HepG2 (cell line): ENCODE measurements around the gene FAM171A2. TPM values are rescaled to one million over a fixed set of nuclear protein-coding genes. Genes with fewer than 3 reads are reported as not detected.

Experiments used
- AGO2 ChIP-seq: fragments of 200-400 bp; formaldehyde crosslinking; optimal IDR thresholded peaks from 2 replicates; pipeline ENCODE3; 2017; ENCODE audit warnings: mild to moderate bottlenecking, low read depth, low read length, moderate library complexity
- ARNT ChIP-seq: fragments of 450-650 bp; IDR thresholded peaks from 2 replicates; pipeline ENCODE4 v1.6.1; 2017
- ATRX ChIP-seq: sonication (generic); formaldehyde crosslinking; IDR thresholded peaks from 2 replicates; pipeline ENCODE4 v1.4.0; 2020; ENCODE audit warnings: missing genetic modification reagents, borderline replicate concordance
- FOSL1 ChIP-seq: sonication (generic); formaldehyde crosslinking; IDR thresholded peaks from 2 replicates; pipeline ENCODE4 v1.9.0; 2021; ENCODE audit warnings: missing genetic modification reagents, borderline replicate concordance
- HNRNPL ChIP-seq: fragments of 200-400 bp; formaldehyde crosslinking; IDR thresholded peaks from 2 replicates; pipeline ENCODE4 v1.6.1; 2017; ENCODE audit warnings: mild to moderate bottlenecking, low read depth, low read length
- JARID2 ChIP-seq: sonication (generic); formaldehyde crosslinking; IDR thresholded peaks from 2 replicates; pipeline ENCODE4 v1.8.1; 2023; ENCODE audit warnings: missing genetic modification reagents, inconsistent platforms; ENCODE audit not compliant: insufficient replicate concordance
- KLF6 ChIP-seq: IDR thresholded peaks from 2 replicates; pipeline ENCODE4 v1.8.0; 2016; ENCODE audit warnings: missing biosample characterization, missing genetic modification reagents
- PAF1 ChIP-seq: IDR thresholded peaks from 2 replicates; pipeline ENCODE4 v1.6.1; 2016; ENCODE audit warnings: missing genetic modification reagents, missing compliant biosample characterization
- RAD21 ChIP-seq: fragments of 450-650 bp; formaldehyde crosslinking; IDR thresholded peaks from 2 replicates; pipeline ENCODE4 v1.5.0; 2020; ENCODE audit warnings: mild to moderate bottlenecking
- SALL2 ChIP-seq: sonication (generic); formaldehyde crosslinking; IDR thresholded peaks from 2 replicates; pipeline ENCODE4 v1.8.1; 2023; ENCODE audit warnings: mild to moderate bottlenecking, missing genetic modification reagents, inconsistent platforms
- TEAD3 ChIP-seq: optimal IDR thresholded peaks from 2 replicates; pipeline ENCODE3; 2016; ENCODE audit warnings: borderline replicate concordance
- ZBTB37 ChIP-seq: sonication (generic); formaldehyde crosslinking; IDR thresholded peaks from 2 replicates; pipeline ENCODE4 v1.4.0; 2020; ENCODE audit warnings: mild to moderate bottlenecking, missing genetic modification reagents
- ZGPAT ChIP-seq: IDR thresholded peaks from 2 replicates; pipeline ENCODE4 v1.6.1; 2016; ENCODE audit warnings: mild to moderate bottlenecking
- ZNF276 ChIP-seq: sonication (generic); formaldehyde crosslinking; IDR thresholded peaks from 2 replicates; pipeline ENCODE4 v1.4.0; 2020; ENCODE audit warnings: mild to moderate bottlenecking, low read depth, missing genetic modification reagents
- ZNF281 ChIP-seq: sonication (generic); formaldehyde crosslinking; IDR thresholded peaks from 2 replicates; pipeline ENCODE4 v1.4.0; 2020; ENCODE audit warnings: missing genetic modification reagents, borderline replicate concordance
- ZNF343 ChIP-seq: sonication (generic); formaldehyde crosslinking; IDR thresholded peaks from 2 replicates; pipeline ENCODE4 v1.4.0; 2020; ENCODE audit warnings: mild to moderate bottlenecking, missing genetic modification reagents
- ZNF543 ChIP-seq: sonication (generic); formaldehyde crosslinking; IDR thresholded peaks from 2 replicates; pipeline ENCODE4 v1.4.0; 2020; ENCODE audit warnings: mild to moderate bottlenecking, missing genetic modification reagents
- ZNF614 ChIP-seq: IDR thresholded peaks from 2 replicates; pipeline ENCODE4 v1.6.1; 2018; ENCODE audit warnings: missing biosample characterization, missing genetic modification reagents, inconsistent platforms, borderline replicate concordance
- ZNF782 ChIP-seq: sonication (generic); formaldehyde crosslinking; IDR thresholded peaks from 2 replicates; pipeline ENCODE4 v1.4.0; 2020; ENCODE audit warnings: missing genetic modification reagents, mild to moderate bottlenecking, borderline replicate concordance
- polyA plus RNA-seq, 8 experiments: library from polyadenylated mRNA; depleted of rRNA in 3 of 8; stranded (reverse) in 7 of 8; unstranded in 1 of 8; fragments of >200 nt; fragmentation: Illumina TruSeq in 4 of 8; extraction: Trizol in 4 of 8; gene quantifications; 2 replicates each; pipeline versions ENCODE4 v1.2.1 to v1.2.3, GENCODE V29; 2011 to 2016; ENCODE audit warnings: low read depth in 4 of 8, missing spikeins in 1 of 8, mixed read lengths in 1 of 8; ENCODE audit not compliant: insufficient read depth in 1 of 8
- total RNA-seq, 5 experiments: library from RNA; depleted of rRNA; stranded (reverse); fragments of >200 nt; fragmentation: Illumina TruSeq; extraction: Trizol; gene quantifications; 2 replicates each; pipeline ENCODE4 v1.2.3, GENCODE V29; 2016; ENCODE audit warnings: low read depth in 1 of 5
- TF ChIP-seq, protein P1 (sequence below): sonication (generic); formaldehyde crosslinking; IDR thresholded peaks from 2 replicates; pipeline ENCODE4 v1.5.0; 2020; ENCODE audit warnings: missing genetic modification reagents, mild to moderate bottlenecking, borderline replicate concordance
- TF ChIP-seq, protein P2 (sequence below): sonication (generic); formaldehyde crosslinking; IDR thresholded peaks from 2 replicates; pipeline ENCODE4 v1.8.0; 2022; ENCODE audit warnings: mild to moderate bottlenecking, missing genetic modification reagents, moderate library complexity

Gene FAM171A2
- total and polyA plus RNA-seq, 2 of the 13 experiments (the other 11 are each of a cell fraction or from before 2014, with no cell fraction given): 1.8 to 3.6 TPM

- TF ChIP-seq ZNF543 (CRISPR knock-in tag): no peak
- no peak for TF ChIP-seq JARID2 (CRISPR knock-in tag)
- no peak for TF ChIP-seq ZNF281 (CRISPR knock-in tag)
- no peak for TF ChIP-seq ZNF343 (CRISPR knock-in tag)
- no peak for TF ChIP-seq ATRX (CRISPR knock-in tag)
- TF ChIP-seq, protein P1, sequence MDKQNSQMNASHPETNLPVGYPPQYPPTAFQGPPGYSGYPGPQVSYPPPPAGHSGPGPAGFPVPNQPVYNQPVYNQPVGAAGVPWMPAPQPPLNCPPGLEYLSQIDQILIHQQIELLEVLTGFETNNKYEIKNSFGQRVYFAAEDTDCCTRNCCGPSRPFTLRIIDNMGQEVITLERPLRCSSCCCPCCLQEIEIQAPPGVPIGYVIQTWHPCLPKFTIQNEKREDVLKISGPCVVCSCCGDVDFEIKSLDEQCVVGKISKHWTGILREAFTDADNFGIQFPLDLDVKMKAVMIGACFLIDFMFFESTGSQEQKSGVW (CRISPR knock-in tag): no peak
- TF ChIP-seq RAD21 (CRISPR knock-in tag): no peak
- no peak for TF ChIP-seq SALL2 (CRISPR knock-in tag)
- TF ChIP-seq ZNF614 (CRISPR knock-in tag): no peak
- TF ChIP-seq, protein P2, sequence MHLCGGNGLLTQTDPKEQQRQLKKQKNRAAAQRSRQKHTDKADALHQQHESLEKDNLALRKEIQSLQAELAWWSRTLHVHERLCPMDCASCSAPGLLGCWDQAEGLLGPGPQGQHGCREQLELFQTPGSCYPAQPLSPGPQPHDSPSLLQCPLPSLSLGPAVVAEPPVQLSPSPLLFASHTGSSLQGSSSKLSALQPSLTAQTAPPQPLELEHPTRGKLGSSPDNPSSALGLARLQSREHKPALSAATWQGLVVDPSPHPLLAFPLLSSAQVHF (CRISPR knock-in tag): no peak
- TF ChIP-seq PAF1 (CRISPR knock-in tag): no peak
- no peak for TF ChIP-seq ZNF276 (CRISPR knock-in tag)
- no peak for TF ChIP-seq KLF6
- TF ChIP-seq ZGPAT (CRISPR knock-in tag): no peak
- TF ChIP-seq HNRNPL: peak; percentile 62; the same call in 1 of the 2 replicates
- TF ChIP-seq TEAD3 (CRISPR knock-in tag): no peak
- TF ChIP-seq AGO2: peak; percentile 95
- no peak for TF ChIP-seq ZNF782 (CRISPR knock-in tag)
- TF ChIP-seq FOSL1 (CRISPR knock-in tag): no peak
- no peak for TF ChIP-seq ZBTB37 (CRISPR knock-in tag)
- TF ChIP-seq ARNT: no peak
Measured at GRCh38 chr17:44318077-44318892, 45.4 kb downstream of the FAM171A2 start (continued).
